Activated CD8-positive, alpha-beta memory T cell treated with anti-CD3 and anti-CD28 coated beads, Interleukin-2, amount 50 U/mL, for 4 hours (primary cell): ENCODE results near the gene MYOC.
"Not testable (repeated sequence)": the region's sequence is repeated elsewhere in the genome, so short reads cannot be mapped to it uniquely, and the experiment has no call there.

Source experiments
- DNase-seq: peaks from one replicate; pipeline ENCODE4 v3.0.0-alpha.2; 2020

The MYOC gene

GRCh38 chr1:171600862-171601261, 51.6 kb downstream of the MYOC start:
- DNase-seq = no peak

DNA sequence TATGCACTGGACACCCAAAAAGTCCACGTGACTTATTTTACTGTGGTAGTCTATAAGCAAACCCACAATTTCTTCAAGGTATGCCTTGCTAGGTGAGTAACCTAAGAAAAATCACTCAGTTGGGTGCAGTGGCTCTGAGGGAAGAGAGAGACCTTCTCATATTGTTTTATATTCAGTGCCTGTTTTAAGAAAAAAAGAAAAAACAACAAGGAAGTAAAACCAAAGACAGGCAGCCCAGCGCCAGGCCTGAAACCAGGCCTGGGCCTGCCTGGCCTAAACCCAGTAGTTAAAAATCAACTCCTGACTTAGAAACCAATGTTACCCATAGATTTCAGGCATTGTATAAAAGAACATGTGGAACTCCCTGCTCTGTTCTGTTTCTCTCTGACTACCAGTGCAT, 52.2 kb downstream of the MYOC start:
- DNase-seq = not testable (repeated sequence)

GRCh38 chr1:171597203-171597602, 55.3 kb downstream of the MYOC start:
- DNase-seq = no peak

- DNase-seq = no peak
Observed at GRCh38 chr1:171596705-171597104, 55.8 kb downstream of the MYOC start.

- DNase-seq = no peak
Observed at GRCh38 chr1:171596119-171596518, 56.4 kb downstream of the MYOC start.

- no peak for DNase-seq
Observed at GRCh38 chr1:171595324-171595723, 57.2 kb downstream of the MYOC start.

GRCh38 chr1:171590022-171590421, 62.5 kb downstream of the MYOC start:
- DNase-seq = no peak

GRCh38 chr1:171588230-171588629, 64.3 kb downstream of the MYOC start:
- DNase-seq = no peak

GRCh38 chr1:171585715-171586114, 66.8 kb downstream of the MYOC start:
- no peak for DNase-seq
